ENCODE measurements around the gene GAS7. TPM values are rescaled to one million over a fixed set of nuclear protein-coding genes. Genes with fewer than 3 reads are reported as not detected.
A peak's percentile ranks its signal among the peaks of the same experiment; 100 is the strongest.

The GAS7 gene
- total and polyA plus RNA-seq, 12 donors: 3.6 to 54.9 (median 28.0) TPM

DNA sequence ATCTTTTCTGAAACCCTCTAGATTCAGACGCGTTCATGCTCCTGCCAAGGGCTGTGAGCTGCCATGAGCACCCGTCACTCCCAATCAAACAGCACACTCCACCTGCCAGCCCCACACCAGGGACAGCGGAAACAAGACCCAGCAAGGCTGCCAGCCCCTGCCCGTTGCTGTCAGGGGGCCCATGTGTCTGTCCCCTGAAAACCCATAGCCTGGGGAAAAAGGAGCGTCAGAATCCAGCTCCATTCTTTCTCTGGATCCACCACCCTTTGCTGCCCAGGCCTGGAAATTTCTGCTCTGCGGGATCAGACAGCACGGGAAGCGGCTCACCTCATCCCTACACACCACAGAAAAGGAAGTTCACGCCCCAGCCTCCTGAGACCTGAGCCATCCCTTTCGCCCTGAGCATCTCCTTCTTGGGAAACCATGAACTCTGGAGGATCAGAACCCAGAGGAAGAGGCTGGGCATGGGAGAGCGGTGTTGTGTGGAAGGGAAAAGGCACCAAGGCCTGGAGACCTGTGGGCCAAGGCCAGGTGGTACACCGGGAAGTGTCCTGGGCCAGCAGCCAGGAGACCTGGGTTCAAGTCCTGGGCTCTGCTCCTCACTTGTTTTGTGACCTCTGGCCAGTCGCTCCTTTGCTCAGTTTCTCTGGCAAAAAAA is 241.8 kb downstream of the GAS7 start:
- no peak overlapping the region for H3K4me3 ChIP-seq
- no peaks in the 10 kb centered on the region for H3K36me3 ChIP-seq (replicated peaks in 1 of 2)
- no peak for DNase-seq
- H3K9me3 ChIP-seq (replicated peaks in 1 of 3): no peaks in the 10 kb centered on the region
- no peaks in the 10 kb centered on the region for H3K4me1 ChIP-seq (replicated peaks in 1 of 2)
- no peak overlapping the region for H3K27ac ChIP-seq
- 57 to 66% (median 62%) methylated on average over 10 to 14 of the region's 14 CpGs for WGBS, 4 donors
- TF ChIP-seq POLR2A (IDR thresholded peaks at IDR 0.05): no peak
- TF ChIP-seq, protein P1, sequence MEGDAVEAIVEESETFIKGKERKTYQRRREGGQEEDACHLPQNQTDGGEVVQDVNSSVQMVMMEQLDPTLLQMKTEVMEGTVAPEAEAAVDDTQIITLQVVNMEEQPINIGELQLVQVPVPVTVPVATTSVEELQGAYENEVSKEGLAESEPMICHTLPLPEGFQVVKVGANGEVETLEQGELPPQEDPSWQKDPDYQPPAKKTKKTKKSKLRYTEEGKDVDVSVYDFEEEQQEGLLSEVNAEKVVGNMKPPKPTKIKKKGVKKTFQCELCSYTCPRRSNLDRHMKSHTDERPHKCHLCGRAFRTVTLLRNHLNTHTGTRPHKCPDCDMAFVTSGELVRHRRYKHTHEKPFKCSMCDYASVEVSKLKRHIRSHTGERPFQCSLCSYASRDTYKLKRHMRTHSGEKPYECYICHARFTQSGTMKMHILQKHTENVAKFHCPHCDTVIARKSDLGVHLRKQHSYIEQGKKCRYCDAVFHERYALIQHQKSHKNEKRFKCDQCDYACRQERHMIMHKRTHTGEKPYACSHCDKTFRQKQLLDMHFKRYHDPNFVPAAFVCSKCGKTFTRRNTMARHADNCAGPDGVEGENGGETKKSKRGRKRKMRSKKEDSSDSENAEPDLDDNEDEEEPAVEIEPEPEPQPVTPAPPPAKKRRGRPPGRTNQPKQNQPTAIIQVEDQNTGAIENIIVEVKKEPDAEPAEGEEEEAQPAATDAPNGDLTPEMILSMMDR (IDR thresholded peaks at IDR 0.05): no peak
- intact Hi-C loops (cut with DNase I): no loop called here
- no peaks in the 10 kb centered on the region for H3K27me3 ChIP-seq

DNA sequence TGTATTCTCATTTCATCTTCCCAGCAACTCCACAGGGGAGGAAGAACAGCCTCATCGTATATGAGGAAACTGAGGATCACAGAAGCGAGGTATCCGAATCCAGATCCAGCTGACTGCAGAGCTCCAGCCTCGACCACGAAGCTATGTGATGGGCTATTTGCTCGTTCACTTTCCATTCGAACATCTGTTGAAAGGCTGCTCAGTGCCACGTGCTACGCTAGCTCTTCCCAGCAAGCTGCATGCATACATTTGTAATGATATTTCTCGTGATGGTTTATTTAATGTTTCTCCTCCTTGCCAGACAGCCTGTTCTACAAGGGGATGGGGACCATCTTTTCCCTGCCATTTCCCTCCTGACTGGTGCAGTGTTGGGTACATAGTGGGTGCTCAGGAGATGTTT is 244.9 kb downstream of the GAS7 start:
- no peak overlapping the region for H3K4me3 ChIP-seq
- H3K27me3 ChIP-seq: no peaks in the 10 kb centered on the region
- 70 to 81% (median 81%) methylated on average over 10 of the region's 10 CpGs for WGBS, 4 donors
- DNase-seq: no peak
- intact Hi-C loops (cut with DNase I): no loop called here
- H3K4me1 ChIP-seq (replicated peaks in 1 of 2): no peaks in the 10 kb centered on the region
- H3K27ac ChIP-seq: no peak overlapping the region
- H3K36me3 ChIP-seq (replicated peaks in 1 of 2): no peaks in the 10 kb centered on the region
- no peak for TF ChIP-seq POLR2A (IDR thresholded peaks at IDR 0.05)
- TF ChIP-seq, protein P1 (IDR thresholded peaks at IDR 0.05): no peak
- H3K9me3 ChIP-seq (replicated peaks in 1 of 3): no peaks in the 10 kb centered on the region

DNA sequence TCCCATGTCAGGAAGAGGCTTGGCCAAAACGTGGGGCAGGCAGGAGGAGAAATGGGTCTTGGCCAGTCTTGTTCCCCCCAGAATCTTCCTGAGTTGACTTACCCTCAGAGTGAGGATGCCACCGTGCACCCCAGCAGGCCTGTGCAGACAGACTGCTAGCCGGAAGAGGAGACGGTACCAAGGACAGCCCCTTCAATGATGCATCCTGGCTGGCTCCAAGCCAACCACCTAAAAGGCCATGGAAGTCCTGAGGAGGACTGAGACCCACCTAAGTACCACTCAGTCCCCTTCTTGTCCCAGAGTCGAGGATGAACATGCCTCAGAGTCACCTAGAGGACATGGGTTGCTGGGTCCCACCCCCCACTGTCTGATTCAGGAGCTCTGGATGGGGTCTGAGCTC is 246.6 kb downstream of the GAS7 start:
- H3K27me3 ChIP-seq: no peaks in the 10 kb centered on the region
- no peak for TF ChIP-seq POLR2A (IDR thresholded peaks at IDR 0.05)
- TF ChIP-seq, protein P1 (IDR thresholded peaks at IDR 0.05): no peak
- no peak for DNase-seq
- no peak overlapping the region for H3K27ac ChIP-seq
- no peaks in the 10 kb centered on the region for H3K9me3 ChIP-seq (replicated peaks in 1 of 3)
- H3K4me1 ChIP-seq (replicated peaks in 1 of 2): no peaks in the 10 kb centered on the region
- H3K36me3 ChIP-seq (replicated peaks in 1 of 2): no peaks in the 10 kb centered on the region
- intact Hi-C loops (cut with DNase I): no loop called here
- 58 to 69% (median 65%) methylated on average over 4 to 5 of the region's 5 CpGs for WGBS, 4 donors
- H3K4me3 ChIP-seq: no peak overlapping the region

DNA sequence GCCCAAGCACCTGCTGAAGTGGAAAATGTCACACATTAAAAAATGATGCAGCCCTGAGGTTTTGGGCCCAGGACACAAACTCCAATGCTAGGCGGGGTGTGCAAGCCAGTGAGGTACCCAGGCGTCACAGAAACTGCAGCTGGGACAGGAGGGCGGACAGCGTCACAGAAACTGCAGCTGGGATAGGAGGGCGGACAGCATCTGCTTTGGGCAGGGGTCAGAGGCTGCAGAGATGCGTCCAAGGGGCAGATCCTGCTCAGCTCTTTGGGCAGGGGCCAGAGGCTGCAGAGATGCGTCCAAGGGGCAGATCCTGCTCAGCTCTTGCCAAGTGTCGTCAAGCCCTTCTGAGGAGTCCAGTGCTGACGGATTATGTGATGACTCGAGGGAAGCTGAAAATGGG is 249.5 kb downstream of the GAS7 start:
- peak in 2 of 7 donors; percentile 18 to 61 for DNase-seq
- intact Hi-C loops (cut with DNase I): no loop called here
- no peaks in the 10 kb centered on the region for H3K27me3 ChIP-seq
- no peaks in the 10 kb centered on the region for H3K9me3 ChIP-seq (replicated peaks in 1 of 3)
- WGBS, 4 donors: 39 to 77% (median 73%) methylated on average over 10 of the region's 10 CpGs
- H3K4me1 ChIP-seq (replicated peaks in 1 of 2): no peaks in the 10 kb centered on the region
- H3K27ac ChIP-seq: no peak overlapping the region
- H3K36me3 ChIP-seq (replicated peaks in 1 of 2): no peaks in the 10 kb centered on the region
- TF ChIP-seq, protein P1 (IDR thresholded peaks at IDR 0.05): no peak
- no peak for TF ChIP-seq POLR2A (IDR thresholded peaks at IDR 0.05)
- no peak overlapping the region for H3K4me3 ChIP-seq
